Osteoblast (primary cell): ENCODE measurements around the gene M1AP. TPM values are rescaled to one million over a fixed set of nuclear protein-coding genes. Genes with fewer than 3 reads are reported as not detected.

Source experiments
- DNase-seq: peaks from one replicate; pipeline ENCODE4 v3.0.0; 2011; ENCODE audit warnings: low spot score, mixed read lengths; ENCODE audit not compliant: insufficient read length; ENCODE audit errors: missing footprints
- H2AFZ ChIP-seq: 2 replicates; pipeline ENCODE4 v1.6.0; 2011; ENCODE audit warnings: mild to moderate bottlenecking, low read length
- H3K27ac ChIP-seq: 2 replicates; pipeline ENCODE4 v1.5.1; 2011; ENCODE audit warnings: mild to moderate bottlenecking, low read depth, low read length, moderate library complexity
- H3K27me3 ChIP-seq: 2 replicates; pipeline ENCODE4 v1.6.0; 2012; ENCODE audit warnings: mild to moderate bottlenecking, control low read depth, inconsistent platforms, low read length, moderate library complexity; ENCODE audit not compliant: insufficient read depth
- H3K36me3 ChIP-seq: 2 replicates; pipeline ENCODE4 v1.5.1; 2011; ENCODE audit warnings: mild to moderate bottlenecking, low read length, control low read depth, moderate library complexity; ENCODE audit not compliant: insufficient read depth
- H3K4me1 ChIP-seq: 2 replicates; pipeline ENCODE4 v1.5.1; 2011; ENCODE audit warnings: mild to moderate bottlenecking, low read length, control low read depth, moderate library complexity; ENCODE audit not compliant: insufficient read depth
- H3K4me2 ChIP-seq: 2 replicates; pipeline ENCODE4 v1.6.0; 2011; ENCODE audit warnings: mild to moderate bottlenecking, low read length; ENCODE audit not compliant: insufficient read depth
- H3K4me3 ChIP-seq: fragments of 200-600 bp; sonication (generic); 3 replicates; pipeline ENCODE4 v1.5.1; 2012; ENCODE audit warnings: mild to moderate bottlenecking, low read length, inconsistent platforms; ENCODE audit not compliant: insufficient read depth
- H3K79me2 ChIP-seq: 2 replicates; pipeline ENCODE4 v1.6.0; 2012; ENCODE audit warnings: mild to moderate bottlenecking, low read length, control low read depth, inconsistent platforms; ENCODE audit not compliant: insufficient read depth
- H3K9me3 ChIP-seq: 2 replicates; pipeline ENCODE4 v1.5.1; 2011; ENCODE audit warnings: low read depth, low read length, control low read depth
- H4K20me1 ChIP-seq: 2 replicates; pipeline ENCODE4 v1.6.0; 2012; ENCODE audit warnings: mild to moderate bottlenecking, low read length, control low read depth; ENCODE audit not compliant: insufficient read depth
- CTCF ChIP-seq: IDR thresholded peaks from 2 replicates; pipeline ENCODE4 v1.5.1; 2011; ENCODE audit warnings: mild to moderate bottlenecking, low read depth, low read length, moderate library complexity; ENCODE audit errors: extremely low read depth
- total RNA-seq: library from RNA; depleted of rRNA; stranded (reverse); fragments of >200 nt; gene quantifications from 2 replicates; pipeline ENCODE4 v1.2.3, GENCODE V29; 2012

M1AP gene
- total RNA-seq, 1 donor, result under 0.01 TPM

- Histone ChIP-seq H4K20me1 (no peaks in the 10 kb centered on the region), H3K4me1 (peaks cover 65% of the 10 kb centered on the region), H3K4me2 (peak overlapping the region; percentile 66), H3K27ac (peak overlapping the region; percentile 98), H3K4me3 (peak overlapping the region; percentile 38), H3K9me3 (no peaks in the 10 kb centered on the region), H2AFZ (no peak overlapping the region), H3K36me3 (no peaks in the 10 kb centered on the region), H3K27me3 (no peaks in the 10 kb centered on the region), H3K79me2 (no peaks in the 10 kb centered on the region)
- peak; percentile 45 for DNase-seq
- no peak for TF ChIP-seq CTCF
Measured at GRCh38 chr2:74567881-74568280, 80.2 kb downstream of the M1AP start.

GRCh38 chr2:74566754-74567085 is 81.4 kb downstream of the M1AP start:
- Histone ChIP-seq H3K27ac (peak overlapping the region; percentile 98), H3K4me1 (peaks cover 71% of the 10 kb centered on the region), H3K4me2 (no peak overlapping the region), H3K27me3 (no peaks in the 10 kb centered on the region), H4K20me1 (no peaks in the 10 kb centered on the region), H3K9me3 (no peaks in the 10 kb centered on the region), H3K79me2 (no peaks in the 10 kb centered on the region), H3K4me3 (no peak overlapping the region), H2AFZ (no peak overlapping the region), H3K36me3 (no peaks in the 10 kb centered on the region)
- no peak for TF ChIP-seq CTCF
- no peak for DNase-seq

GRCh38 chr2:74566076-74566753 is 81.9 kb downstream of the M1AP start:
- Histone ChIP-seq H3K9me3 (no peaks in the 10 kb centered on the region), H3K27me3 (no peaks in the 10 kb centered on the region), H2AFZ (no peak overlapping the region), H3K79me2 (no peaks in the 10 kb centered on the region), H3K4me1 (peaks cover 71% of the 10 kb centered on the region), H4K20me1 (no peaks in the 10 kb centered on the region), H3K4me2 (peak overlapping the region; percentile 38), H3K27ac (peak overlapping the region; percentile 98), H3K4me3 (no peak overlapping the region), H3K36me3 (no peaks in the 10 kb centered on the region)
- peak; percentile 83 for DNase-seq
- TF ChIP-seq CTCF, result no peak

DNA sequence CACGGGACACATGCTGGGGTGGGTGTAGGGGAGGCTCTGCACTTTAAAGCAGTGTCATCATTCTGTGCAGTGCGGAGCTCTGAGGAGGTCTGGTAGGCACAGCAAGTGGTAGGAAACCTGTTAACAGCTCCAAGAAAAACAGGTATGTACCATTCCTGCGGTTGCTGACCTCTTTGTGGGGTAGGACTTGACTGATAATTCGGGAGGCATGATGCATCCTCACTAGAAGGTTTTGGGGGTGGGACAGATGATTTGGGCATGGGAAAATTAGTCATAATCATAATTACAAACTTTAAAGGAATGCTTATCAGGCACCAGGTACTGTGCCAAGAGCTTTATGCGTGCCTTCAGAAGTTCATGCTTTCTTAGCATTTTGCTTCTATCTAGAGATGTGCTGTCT is 83.9 kb downstream of the M1AP start:
- H3K4me3 ChIP-seq, result no peak overlapping the region
- H3K79me2 ChIP-seq, result no peaks in the 10 kb centered on the region
- peaks cover 68% of the 10 kb centered on the region for H3K4me1 ChIP-seq
- no peaks in the 10 kb centered on the region for H3K36me3 ChIP-seq
- H3K27me3 ChIP-seq, result no peaks in the 10 kb centered on the region
- no peak for TF ChIP-seq CTCF
- H3K9me3 ChIP-seq, result no peaks in the 10 kb centered on the region
- H4K20me1 ChIP-seq, result no peaks in the 10 kb centered on the region
- peak overlapping the region; percentile 97 for H3K27ac ChIP-seq
- H3K4me2 ChIP-seq, result peak overlapping the region; percentile 81
- H2AFZ ChIP-seq, result no peak overlapping the region
- peak; percentile 74 for DNase-seq
